GM10266 (cell line): ENCODE measurements around the gene ABI1.

Experiments used
- DNase-seq: peaks from one replicate; pipeline ENCODE4 v3.0.0; 2012; ENCODE audit errors: extremely low spot score
- TF ChIP-seq, protein P1 (sequence below): IDR thresholded peaks from 2 replicates; pipeline ENCODE4 v1.5.1; 2012; ENCODE audit warnings: mild to moderate bottlenecking, low read depth; ENCODE audit not compliant: control insufficient read depth, insufficient read depth; ENCODE audit errors: missing control alignments

The ABI1 gene

DNA sequence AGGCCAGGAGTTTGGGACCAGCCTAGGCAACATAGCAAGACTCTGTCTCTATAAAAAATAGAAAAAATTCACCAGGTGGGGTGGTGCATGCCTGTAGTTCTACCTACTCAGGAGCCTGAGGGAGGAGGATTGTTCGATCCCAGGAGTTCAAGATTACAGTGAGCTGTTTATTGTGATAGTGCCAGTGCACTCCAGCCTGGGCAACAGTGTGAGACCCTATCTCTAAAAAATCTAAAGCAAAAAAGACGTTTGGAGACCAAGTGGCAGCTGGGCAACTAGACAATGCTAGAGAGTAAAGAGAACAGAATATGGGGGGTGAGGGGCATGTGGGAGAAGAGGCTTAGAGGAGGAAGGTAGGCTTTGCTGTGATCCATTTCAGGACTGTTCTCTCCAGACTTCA, 161.8 kb downstream of the ABI1 start:
- TF ChIP-seq, protein P1, sequence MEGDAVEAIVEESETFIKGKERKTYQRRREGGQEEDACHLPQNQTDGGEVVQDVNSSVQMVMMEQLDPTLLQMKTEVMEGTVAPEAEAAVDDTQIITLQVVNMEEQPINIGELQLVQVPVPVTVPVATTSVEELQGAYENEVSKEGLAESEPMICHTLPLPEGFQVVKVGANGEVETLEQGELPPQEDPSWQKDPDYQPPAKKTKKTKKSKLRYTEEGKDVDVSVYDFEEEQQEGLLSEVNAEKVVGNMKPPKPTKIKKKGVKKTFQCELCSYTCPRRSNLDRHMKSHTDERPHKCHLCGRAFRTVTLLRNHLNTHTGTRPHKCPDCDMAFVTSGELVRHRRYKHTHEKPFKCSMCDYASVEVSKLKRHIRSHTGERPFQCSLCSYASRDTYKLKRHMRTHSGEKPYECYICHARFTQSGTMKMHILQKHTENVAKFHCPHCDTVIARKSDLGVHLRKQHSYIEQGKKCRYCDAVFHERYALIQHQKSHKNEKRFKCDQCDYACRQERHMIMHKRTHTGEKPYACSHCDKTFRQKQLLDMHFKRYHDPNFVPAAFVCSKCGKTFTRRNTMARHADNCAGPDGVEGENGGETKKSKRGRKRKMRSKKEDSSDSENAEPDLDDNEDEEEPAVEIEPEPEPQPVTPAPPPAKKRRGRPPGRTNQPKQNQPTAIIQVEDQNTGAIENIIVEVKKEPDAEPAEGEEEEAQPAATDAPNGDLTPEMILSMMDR = no peak
- peak; percentile 15 for DNase-seq

DNA sequence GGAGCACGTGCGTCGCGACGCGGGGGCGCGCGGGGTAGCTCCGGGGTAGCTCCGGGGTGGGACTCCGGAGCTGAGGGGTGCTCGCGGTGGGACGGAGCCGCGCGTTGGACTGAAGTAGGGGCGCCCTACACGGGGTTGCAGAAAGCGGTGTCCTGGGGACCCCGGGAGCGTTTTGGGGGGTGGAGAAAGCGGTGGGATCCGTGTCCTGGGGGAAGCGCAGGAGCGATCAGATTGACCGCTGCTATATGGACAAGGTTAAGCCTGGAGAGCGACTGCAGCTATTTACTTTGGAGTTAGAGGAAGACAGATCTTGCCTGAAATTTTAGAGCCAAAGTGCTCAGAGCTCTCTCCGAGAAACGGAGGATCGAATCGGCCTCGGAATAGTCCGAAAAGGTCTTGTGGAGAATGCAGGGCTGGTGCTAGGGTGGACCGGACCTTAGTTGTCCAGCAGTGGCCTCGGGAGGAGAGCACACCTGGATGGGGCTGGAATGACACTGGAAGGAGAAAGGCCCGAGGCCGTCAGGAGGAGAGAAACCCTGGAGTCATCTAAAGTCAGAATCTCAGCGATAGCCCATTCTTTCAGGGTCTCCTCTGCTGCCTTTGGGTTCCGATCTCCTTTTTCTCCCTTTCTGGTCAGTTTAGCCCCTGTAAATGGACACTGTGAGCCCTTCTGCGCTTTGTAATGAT, 162.7 kb downstream of the ABI1 start:
- TF ChIP-seq, protein P1 = no peak
- DNase-seq = peak; percentile 40

DNA sequence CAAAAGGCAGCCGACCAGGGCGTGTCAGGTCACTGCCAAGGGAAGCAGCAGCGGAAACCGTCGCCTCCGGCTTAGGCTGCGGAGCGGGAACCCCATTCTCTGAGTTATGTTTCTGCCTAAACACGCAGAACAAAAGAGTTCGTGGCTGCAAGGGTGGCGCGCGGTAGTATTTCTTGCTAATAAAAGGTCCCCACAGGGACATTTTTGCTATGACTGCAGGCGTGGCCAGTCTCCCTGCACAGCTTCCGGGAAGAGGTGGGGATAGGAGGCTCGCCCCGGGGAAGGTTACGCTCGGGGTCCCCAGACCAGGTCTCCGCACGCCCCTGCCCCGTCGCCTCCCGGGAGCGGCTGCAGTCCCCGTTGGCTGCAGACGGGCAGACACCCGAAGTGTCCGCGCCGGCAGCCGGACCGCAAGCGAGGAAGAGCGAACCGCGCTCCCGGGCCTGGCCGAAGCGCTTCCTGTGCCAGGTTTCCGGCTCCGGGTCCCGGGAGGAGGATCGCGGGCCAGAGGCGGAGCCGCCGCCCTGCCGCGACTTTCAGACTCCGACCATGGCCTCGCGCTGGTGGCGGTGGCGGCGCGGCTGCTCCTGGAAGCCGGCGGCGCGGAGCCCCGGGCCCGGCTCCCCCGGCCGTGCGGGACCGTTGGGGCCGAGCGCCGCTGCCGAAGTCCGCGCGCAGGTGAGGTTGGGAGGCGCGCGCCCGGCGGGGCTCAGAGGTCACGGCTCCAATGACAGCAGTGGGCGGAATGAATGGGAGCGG, 163.4 kb downstream of the ABI1 start, which contains the start of gene PDSS1:
Gene PDSS1 (plus strand): TSS at position 539 of the 759 bp plus-strand sequence. CDS start 11 bp downstream, at position 550.
- peak; percentile 89 for DNase-seq
- TF ChIP-seq, protein P1 = no peak

DNA sequence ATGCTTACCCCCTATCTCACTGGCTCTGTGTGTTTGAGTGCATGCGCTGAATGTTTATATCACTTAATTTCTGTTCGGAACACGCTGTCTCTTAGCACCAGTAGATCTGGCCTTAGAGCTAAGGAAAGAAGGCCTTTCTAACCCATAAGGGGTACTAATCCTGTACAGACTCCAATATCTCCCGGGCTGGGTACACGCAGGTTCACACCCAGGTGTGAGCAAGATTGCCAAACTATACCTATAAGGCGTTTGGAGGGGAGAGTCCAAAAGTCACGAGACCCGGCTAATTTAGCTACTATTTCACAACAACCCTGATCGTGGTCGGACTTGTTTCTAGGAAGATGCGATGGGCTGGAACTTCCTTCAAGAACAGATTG, 164.0 kb downstream of the ABI1 start:
- TF ChIP-seq, protein P1 = no peak
- no peak for DNase-seq
